ENCODE data around the gene TREM2. TPM values are rescaled to one million over a fixed set of nuclear protein-coding genes. Genes with fewer than 3 reads are reported as not detected.

TREM2 gene
- 0.08 TPM in 2 replicates for polyA plus RNA-seq (2013)

- no peaks in the 10 kb centered on the region for H3K79me2 ChIP-seq (ENCODE audit: control insufficient read depth, insufficient read depth, low read length, poor library complexity)
- H3K9me3 ChIP-seq (ENCODE audit: insufficient read depth, low read depth, low read length), result peaks cover 3% of the 10 kb centered on the region
- peaks cover 2 to 5% of the 10 kb centered on the region in 2 experiments for H3K4me1 ChIP-seq (ENCODE audit: control insufficient read depth in 1 of 2, insufficient read depth in 2 of 2, low read length in 2 of 2)
- no peak within 1 kb of the TSS for H2AK5ac ChIP-seq (ENCODE audit: low read length)
- no peak within 1 kb of the TSS for H2BK120ac ChIP-seq (ENCODE audit: insufficient read depth, low read length, poor library complexity)
- H4K91ac ChIP-seq (ENCODE audit: low read depth, low read length), result no peak within 1 kb of the TSS
- no peak within 1 kb of the TSS for H3K9ac ChIP-seq (ENCODE audit: low read length)
- no peak within 1 kb of the TSS for H3K4me2 ChIP-seq (ENCODE audit: low read length)
- no peak within 1 kb of the TSS for H3K4ac ChIP-seq (ENCODE audit: low read depth, low read length)
- no peak for DNase-seq
- no peak within 1 kb of the TSS for H2BK5ac ChIP-seq (ENCODE audit: low read depth, low read length, poor library complexity)
- H3K23ac ChIP-seq (ENCODE audit: low read length), result no peak within 1 kb of the TSS
- no peak within 1 kb of the TSS for H2BK12ac ChIP-seq (ENCODE audit: low read length)
- no peak within 1 kb of the TSS for H3K27ac ChIP-seq (ENCODE audit: low read depth, low read length)
- H3K36me3 ChIP-seq (ENCODE audit: control insufficient read depth in 1 of 2, insufficient read depth in 2 of 2, low read length in 2 of 2), result no peaks in the 10 kb centered on the region
- no peak within 1 kb of the TSS for H3K18ac ChIP-seq (ENCODE audit: low read length)
- no peak within 1 kb of the TSS for H4K12ac ChIP-seq (ENCODE audit: low read depth, low read length)
- no peak within 1 kb of the TSS for H3K4me3 ChIP-seq (ENCODE audit: low read depth, low read length)
- H3K14ac ChIP-seq (ENCODE audit: low read length), result no peak within 1 kb of the TSS
- H3K27me3 ChIP-seq (ENCODE audit: insufficient read depth, low read length), result no peaks in the 10 kb centered on the region
- no CpG with 5 or more reads among the region's 10 CpGs for WGBS (ENCODE audit: extremely low coverage, insufficient coverage, insufficient read length)
- H2AFZ ChIP-seq (ENCODE audit: insufficient read depth, low read length, poor library complexity), result no peak within 1 kb of the TSS
- H3K79me1 ChIP-seq (ENCODE audit: low read length), result no peaks in the 10 kb centered on the region
- no peak within 1 kb of the TSS for H4K8ac ChIP-seq (ENCODE audit: low read depth, low read length)
Measured at GRCh38 chr6:41162687-41163418, at the start of gene TREM2. TSS of gene TREM2 (minus strand) at chr6:41163116. CDS start at chr6:41163082, 34 bp downstream.

DNA sequence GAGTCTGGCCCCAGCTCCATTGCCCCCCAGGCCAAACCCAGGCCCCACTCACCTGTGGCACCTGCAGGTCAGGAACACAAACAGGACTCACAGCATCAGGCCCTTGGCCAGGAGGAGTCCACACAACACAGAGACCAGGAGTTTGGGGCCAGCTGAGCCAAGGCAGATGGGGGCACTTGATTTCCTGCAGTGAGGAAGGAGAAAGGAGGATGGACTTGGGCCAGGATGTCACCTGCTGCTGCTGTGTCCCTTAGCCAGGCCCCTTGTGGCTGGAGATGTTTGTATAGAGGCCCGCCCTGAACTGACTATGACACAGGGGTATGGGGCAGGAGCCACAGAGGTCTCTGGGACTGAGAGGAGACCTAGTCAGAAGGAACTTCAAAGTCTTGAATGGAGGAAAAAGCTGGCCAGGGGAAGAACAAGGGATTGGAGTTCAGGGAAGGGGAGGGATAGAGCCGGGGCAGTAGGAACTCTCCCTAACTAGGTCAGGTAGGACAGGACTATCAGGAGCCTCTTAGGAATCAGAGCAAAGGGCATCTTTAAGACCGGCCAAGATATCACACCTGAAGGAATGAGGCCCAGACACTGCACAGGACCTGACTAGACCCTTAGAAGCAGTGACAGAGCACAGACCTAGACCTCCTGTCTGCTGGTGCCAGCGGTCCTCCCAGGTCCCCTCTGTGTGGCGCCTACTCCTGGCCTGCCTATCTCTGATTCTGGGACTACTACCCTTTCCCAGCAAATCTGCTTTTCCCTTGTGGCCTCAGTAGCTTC is 46.8 kb upstream of the TREM2 start:
- Histone ChIP-seq H3K27me3 (ENCODE audit: insufficient read depth, low read length) (no peaks in the 10 kb centered on the region), H3K18ac (ENCODE audit: low read length) (no peak overlapping the region), H3K9ac (ENCODE audit: low read length) (no peak overlapping the region), H3K27ac (ENCODE audit: low read depth, low read length) (no peak overlapping the region), H3K4me3 (ENCODE audit: low read depth, low read length) (no peak overlapping the region), H3K4me1 (ENCODE audit: control insufficient read depth in 1 of 2, insufficient read depth in 2 of 2, low read length in 2 of 2) (no peaks in the 10 kb centered on the region), H4K91ac (ENCODE audit: low read depth, low read length) (no peak overlapping the region), H3K4me2 (ENCODE audit: low read length) (no peak overlapping the region), H3K4ac (ENCODE audit: low read depth, low read length) (no peak overlapping the region), H4K8ac (ENCODE audit: low read depth, low read length) (no peak overlapping the region), H3K9me3 (ENCODE audit: insufficient read depth, low read depth, low read length) (peaks cover 4% of the 10 kb centered on the region), H2BK5ac (ENCODE audit: low read depth, low read length, poor library complexity) (no peak overlapping the region), H3K23ac (ENCODE audit: low read length) (no peak overlapping the region), H3K36me3 (ENCODE audit: control insufficient read depth in 1 of 2, insufficient read depth in 2 of 2, low read length in 2 of 2) (no peaks in the 10 kb centered on the region), H3K14ac (ENCODE audit: low read length) (no peak overlapping the region), H2BK12ac (ENCODE audit: low read length) (no peak overlapping the region), H2AFZ (ENCODE audit: insufficient read depth, low read length, poor library complexity) (no peak overlapping the region), H3K79me1 (ENCODE audit: low read length) (no peaks in the 10 kb centered on the region), H4K12ac (ENCODE audit: low read depth, low read length) (no peak overlapping the region), H2AK5ac (ENCODE audit: low read length) (no peak overlapping the region), H2BK120ac (ENCODE audit: insufficient read depth, low read length, poor library complexity) (no peak overlapping the region), H3K79me2 (ENCODE audit: control insufficient read depth, insufficient read depth, low read length, poor library complexity) (no peaks in the 10 kb centered on the region)
- no CpG with 5 or more reads among the region's 5 CpGs for WGBS (ENCODE audit: extremely low coverage, insufficient coverage, insufficient read length)
- DNase-seq, result no peak

GRCh38 chr6:41208439-41209106 is 45.7 kb upstream of the TREM2 start:
- Histone ChIP-seq H3K14ac (ENCODE audit: low read length) (no peak overlapping the region), H3K36me3 (ENCODE audit: control insufficient read depth in 1 of 2, insufficient read depth in 2 of 2, low read length in 2 of 2) (no peaks in the 10 kb centered on the region), H3K79me2 (ENCODE audit: control insufficient read depth, insufficient read depth, low read length, poor library complexity) (no peaks in the 10 kb centered on the region), H3K4me1 (ENCODE audit: control insufficient read depth in 1 of 2, insufficient read depth in 2 of 2, low read length in 2 of 2) (no peaks in the 10 kb centered on the region), H2AK5ac (ENCODE audit: low read length) (no peak overlapping the region), H4K91ac (ENCODE audit: low read depth, low read length) (no peak overlapping the region), H3K27ac (ENCODE audit: low read depth, low read length) (no peak overlapping the region), H3K9me3 (ENCODE audit: insufficient read depth, low read depth, low read length) (peaks cover 2% of the 10 kb centered on the region), H3K9ac (ENCODE audit: low read length) (no peak overlapping the region), H2BK12ac (ENCODE audit: low read length) (no peak overlapping the region), H2AFZ (ENCODE audit: insufficient read depth, low read length, poor library complexity) (no peak overlapping the region), H4K12ac (ENCODE audit: low read depth, low read length) (no peak overlapping the region), H3K27me3 (ENCODE audit: insufficient read depth, low read length) (no peaks in the 10 kb centered on the region), H2BK120ac (ENCODE audit: insufficient read depth, low read length, poor library complexity) (no peak overlapping the region), H3K4me3 (ENCODE audit: low read depth, low read length) (no peak overlapping the region), H3K4me2 (ENCODE audit: low read length) (no peak overlapping the region), H3K18ac (ENCODE audit: low read length) (no peak overlapping the region), H2BK5ac (ENCODE audit: low read depth, low read length, poor library complexity) (no peak overlapping the region), H4K8ac (ENCODE audit: low read depth, low read length) (no peak overlapping the region), H3K23ac (ENCODE audit: low read length) (no peak overlapping the region), H3K4ac (ENCODE audit: low read depth, low read length) (no peak overlapping the region), H3K79me1 (ENCODE audit: low read length) (no peaks in the 10 kb centered on the region)
- WGBS (ENCODE audit: extremely low coverage, insufficient coverage, insufficient read length), result no CpG with 5 or more reads among the region's 7 CpGs
- DNase-seq, result no peak

- Histone ChIP-seq H2AK5ac (ENCODE audit: low read length) (no peak overlapping the region), H3K9ac (ENCODE audit: low read length) (no peak overlapping the region), H3K36me3 (ENCODE audit: control insufficient read depth in 1 of 2, insufficient read depth in 2 of 2, low read length in 2 of 2) (no peaks in the 10 kb centered on the region), H3K18ac (ENCODE audit: low read length) (no peak overlapping the region), H4K8ac (ENCODE audit: low read depth, low read length) (no peak overlapping the region), H3K4me1 (ENCODE audit: control insufficient read depth in 1 of 2, insufficient read depth in 2 of 2, low read length in 2 of 2) (peaks cover 0 to 4% of the 10 kb centered on the region in 2 experiments), H3K9me3 (ENCODE audit: insufficient read depth, low read depth, low read length) (peaks cover 2% of the 10 kb centered on the region), H3K4me3 (ENCODE audit: low read depth, low read length) (no peak overlapping the region), H3K4ac (ENCODE audit: low read depth, low read length) (no peak overlapping the region), H4K12ac (ENCODE audit: low read depth, low read length) (no peak overlapping the region), H3K23ac (ENCODE audit: low read length) (no peak overlapping the region), H4K91ac (ENCODE audit: low read depth, low read length) (no peak overlapping the region), H3K79me2 (ENCODE audit: control insufficient read depth, insufficient read depth, low read length, poor library complexity) (no peaks in the 10 kb centered on the region), H3K4me2 (ENCODE audit: low read length) (no peak overlapping the region), H3K79me1 (ENCODE audit: low read length) (no peaks in the 10 kb centered on the region), H3K27ac (ENCODE audit: low read depth, low read length) (no peak overlapping the region), H2BK120ac (ENCODE audit: insufficient read depth, low read length, poor library complexity) (no peak overlapping the region), H2BK12ac (ENCODE audit: low read length) (no peak overlapping the region), H3K14ac (ENCODE audit: low read length) (no peak overlapping the region), H2BK5ac (ENCODE audit: low read depth, low read length, poor library complexity) (no peak overlapping the region), H3K27me3 (ENCODE audit: insufficient read depth, low read length) (no peaks in the 10 kb centered on the region), H2AFZ (ENCODE audit: insufficient read depth, low read length, poor library complexity) (no peak overlapping the region)
- no CpG with 5 or more reads among the region's 1 CpG for WGBS (ENCODE audit: extremely low coverage, insufficient coverage, insufficient read length)
- peak in 1 of 2 donors; percentile 58 for DNase-seq
Measured at GRCh38 chr6:41204156-41204555, 41.2 kb upstream of the TREM2 start.
